ENCODE measurements around the gene MBOAT2.
A peak's percentile ranks its signal among the peaks of the same experiment; 100 is the strongest.

GRCh38 chr2:8836971-8837794 is 166.3 kb downstream of the MBOAT2 start, which contains the start of gene KIDINS220:
- TF ChIP-seq CTCF (IDR thresholded peaks at IDR 0.05) = no peak
- peak; percentile 54 for TF ChIP-seq POLR2A (IDR thresholded peaks at IDR 0.05)

Measured in testis (tissue), 2 donors.